Heart left ventricle (tissue), 16 donors: ENCODE measurements around the gene RAB5IF. TPM values are rescaled to one million over a fixed set of nuclear protein-coding genes. Genes with fewer than 3 reads are reported as not detected.

Experiments
- ATAC-seq, 4 donors: fragments of 200-7000 bp; cut with Tn5 transposase; one replicate each; pipeline ENCODE4 v1.9.1; 2020 to 2022; ENCODE audit warnings: moderate library complexity in 4 of 4, mild to moderate bottlenecking in 3 of 4, moderate number of reproducible peaks in 1 of 4
- DNase-seq, 5 donors: peaks; one replicate each; pipeline ENCODE4 v3.0.0-alpha.2; 2020
- H3K27ac ChIP-seq, 12 donors: fragments of 200-600 bp; sonication (generic) in 4 of 12; one replicate each; pipeline versions ENCODE4 v1.5.0 to v1.8.0; 2016 to 2022; ENCODE audit warnings: mild to moderate bottlenecking in 2 of 12
- H3K27me3 ChIP-seq, 9 donors: fragments of 200-600 bp; sonication (generic) in 2 of 9; one replicate each; pipeline versions ENCODE4 v1.5.1 to v1.8.0; 2016 to 2022; ENCODE audit warnings: mild to moderate bottlenecking in 3 of 9
- H3K36me3 ChIP-seq, 9 donors: fragments of 200-600 bp; sonication (generic) in 2 of 9; one replicate each; pipeline versions ENCODE4 v1.5.0 to v1.8.0; 2018 to 2022; ENCODE audit warnings: mild to moderate bottlenecking in 2 of 9
- H3K4me1 ChIP-seq, 12 donors: fragments of 200-600 bp; sonication (generic) in 4 of 12; one replicate each; pipeline versions ENCODE4 v1.5.0 to v1.8.0; 2016 to 2022; ENCODE audit warnings: mild to moderate bottlenecking in 3 of 12
- H3K4me3 ChIP-seq, 12 donors: fragments of 200-600 bp; sonication (generic) in 4 of 12; one replicate each; pipeline versions ENCODE4 v1.5.0 to v1.8.0; 2017 to 2022; ENCODE audit warnings: mild to moderate bottlenecking in 9 of 12, moderate library complexity in 4 of 12
- H3K9me3 ChIP-seq, 12 donors: fragments of 200-600 bp; sonication (generic) in 4 of 12; one replicate each; pipeline versions ENCODE4 v1.5.0 to v1.8.0; 2016 to 2022; ENCODE audit warnings: mild to moderate bottlenecking in 1 of 12
- POLR2A ChIP-seq, 2 donors: fragments of 450-650 bp; IDR thresholded peaks; one replicate each; pipeline ENCODE4 v1.6.1; 2017; ENCODE audit warnings: antibody characterized with exemption in 2 of 2, mild to moderate bottlenecking in 2 of 2, moderate library complexity in 2 of 2
- WGBS, 4 donors: extraction: QIAGEN DNeasy Blood & Tissue Kit in 2 of 4; methylation state at CpG; one replicate each; pipeline versions ENCODE4 v1.1.5 to v1.1.7; 2013 to 2018; 5-methylcytosine and 5-hydroxymethylcytosine counted together
- intact Hi-C, 10 donors: fragments of 100-400 bp; cut with DNase I; formaldehyde crosslinking; loops; one replicate each; pipeline versions ENCODE4 v1.11.1 to v1.14.2; 2022
- polyA plus RNA-seq, 2 donors: library from polyadenylated mRNA; stranded (reverse); fragments of 200-250 nt; gene quantifications; one replicate each; pipeline ENCODE4 v1.2.3, GENCODE V29; 2013
- total RNA-seq, 9 donors: library from RNA; depleted of rRNA in 2 of 9; stranded (reverse); fragments of >200 nt in 2 of 9; fragmentation: NEBNext Ultra II Directional in 3 of 9; extraction: Animal tissue kit (Norgen Biotek cat#: 25700) in 3 of 9; gene quantifications; one replicate each; pipeline versions ENCODE4 v1.1.0 to v1.2.4, GENCODE V29; 2016 to 2023
- TF ChIP-seq, protein P1 (sequence below), 12 donors: fragments of 200-600 bp; sonication (generic) in 4 of 12; IDR thresholded peaks; one replicate each; pipeline versions ENCODE4 v1.5.0 to v1.8.0; 2018 to 2022; ENCODE audit warnings: antibody characterized with exemption in 12 of 12, mild to moderate bottlenecking in 5 of 12
- donor health status: ischemic (EF 13 %, LVEDD 7.1; RV severe dilation, severe dysfunction).
- donor health status: healthy with polysubstance abuse.
- donor health status: DM: no; HTN: yes; CAD: no.
- donor health status: DM: no; HTN: no; CAD: no.
- donor health status: ischemic (EF 25% LVEDD 6.9; RV normal size, moderate dysfunction).
- donor health status: ischemic (EF 25% LVEDD 5.7; RV mildly dilated, moderate dysfunction).
- donor health status: healthy.
- donor health status: DM: yes; HTN: yes; CAD: no.
- donor health status: ischemic (EF 35%, LVEDD 5.7; RV mildly dilated, moderate dysfunction).
- donor health status: nonischemic (EF 11% LVEDD 7.7; RV severe dilation, severe dysfunction).
- donor health status: DM: yes; HTN: yes; CAD: no.
- donor health status: PGD.
- donor health status: ischemic (EF 29% LVEDD 5.4; RV normal size, mild dysfunction).
- donor health status: nonischemic (EF 23%, LVEDD 6.1; RV moderate dilation, normal function).

The RAB5IF gene
- total and polyA plus RNA-seq, 11 donors = 35.5 to 101 (median 63.1) TPM

- Histone ChIP-seq H3K4me1 (peaks cover 0 to 38% (median 25%) of the 10 kb centered on the region in 12 donors), H3K4me3 (peak within 1 kb of the TSS; percentile 63 to 96 (median 82)), H3K36me3 (no peaks in the 10 kb centered on the region), H3K27ac (peak within 1 kb of the TSS; percentile 75 to 93 (median 89)), H3K9me3 (no peaks in the 10 kb centered on the region), H3K27me3 (no peaks in the 10 kb centered on the region)
- intact Hi-C loops = loop anchor here in 1 of 10 donors (5.0 kb wide), 1 partner anchor 34 kb away; the partner anchor contains the start of gene RAB5IF
- TF ChIP-seq, protein P1, sequence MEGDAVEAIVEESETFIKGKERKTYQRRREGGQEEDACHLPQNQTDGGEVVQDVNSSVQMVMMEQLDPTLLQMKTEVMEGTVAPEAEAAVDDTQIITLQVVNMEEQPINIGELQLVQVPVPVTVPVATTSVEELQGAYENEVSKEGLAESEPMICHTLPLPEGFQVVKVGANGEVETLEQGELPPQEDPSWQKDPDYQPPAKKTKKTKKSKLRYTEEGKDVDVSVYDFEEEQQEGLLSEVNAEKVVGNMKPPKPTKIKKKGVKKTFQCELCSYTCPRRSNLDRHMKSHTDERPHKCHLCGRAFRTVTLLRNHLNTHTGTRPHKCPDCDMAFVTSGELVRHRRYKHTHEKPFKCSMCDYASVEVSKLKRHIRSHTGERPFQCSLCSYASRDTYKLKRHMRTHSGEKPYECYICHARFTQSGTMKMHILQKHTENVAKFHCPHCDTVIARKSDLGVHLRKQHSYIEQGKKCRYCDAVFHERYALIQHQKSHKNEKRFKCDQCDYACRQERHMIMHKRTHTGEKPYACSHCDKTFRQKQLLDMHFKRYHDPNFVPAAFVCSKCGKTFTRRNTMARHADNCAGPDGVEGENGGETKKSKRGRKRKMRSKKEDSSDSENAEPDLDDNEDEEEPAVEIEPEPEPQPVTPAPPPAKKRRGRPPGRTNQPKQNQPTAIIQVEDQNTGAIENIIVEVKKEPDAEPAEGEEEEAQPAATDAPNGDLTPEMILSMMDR (IDR thresholded peaks at IDR 0.05) = no peak
- peak in 1 of 2 donors; percentile 41 for TF ChIP-seq POLR2A (IDR thresholded peaks at IDR 0.05)
- ATAC-seq (peak; percentile 79 to 90 (median 88)), DNase-seq (peak; percentile 86 to 91 (median 89))
- WGBS, 4 donors = 1 to 16% (median 2%) methylated on average over 15 to 79 of the region's 80 CpGs
These were observed 32.3 kb upstream of the RAB5IF start, which contains the start of gene TGIF2 for GRCh38 chr20:36573103-36573797. TSS of gene TGIF2 (plus strand) at chr20:36573597. CDS start at chr20:36578775, 5,178 bp downstream.

DNA sequence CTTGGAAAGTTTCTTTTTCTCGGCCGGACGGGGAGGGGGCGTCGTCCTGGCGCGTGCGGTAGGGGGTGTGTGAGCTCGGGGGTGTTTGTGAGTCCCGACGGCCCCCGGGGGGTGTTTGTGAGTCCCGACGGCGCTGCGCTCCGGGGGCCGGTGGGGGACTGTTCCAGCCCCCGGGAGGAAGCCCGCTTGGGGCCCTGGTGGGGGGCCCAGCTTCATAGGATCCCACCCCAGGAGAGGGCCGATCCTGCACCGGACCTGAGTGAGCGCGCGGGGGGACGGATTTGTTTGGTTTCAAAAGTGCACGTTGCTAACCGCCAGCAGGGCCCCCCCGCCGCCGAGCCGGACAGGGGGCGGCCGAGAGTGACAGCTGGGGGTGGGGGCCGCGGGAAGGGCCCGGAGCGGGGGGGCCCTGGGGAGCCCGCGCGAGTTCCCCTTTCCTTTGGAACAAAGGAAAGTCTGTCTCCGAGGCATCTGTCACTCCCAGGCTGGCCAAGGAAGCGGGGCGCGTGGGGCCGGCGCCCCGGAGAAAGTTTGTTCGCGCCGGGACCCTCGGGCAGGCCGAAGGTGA lies 31.7 kb upstream of the RAB5IF start:
- intact Hi-C loops = loop anchor here in 1 of 10 donors (5.0 kb wide), 1 partner anchor 33 kb away; the partner anchor contains the start of gene RAB5IF

GRCh38 chr20:36574366-36575135 lies 31.0 kb upstream of the RAB5IF start:
- ATAC-seq = peak in 3 of 4 donors; percentile 17 to 38 (median 36)
- Histone ChIP-seq H3K27me3 (no peaks in the 10 kb centered on the region), H3K36me3 (peaks cover 0 to 12% (median 8%) of the 10 kb centered on the region in 9 donors), H3K4me1 (peaks cover 0 to 38% (median 25%) of the 10 kb centered on the region in 12 donors), H3K4me3 (peak overlapping the region; percentile 63 to 96 (median 82)), H3K9me3 (no peaks in the 10 kb centered on the region), H3K27ac (peak overlapping the region in 11 of 12 donors; percentile 75 to 93 (median 90))
- DNase-seq = peak; percentile 48 to 69 (median 57)
- WGBS, 4 donors = 0 to 2% (median 1%) methylated on average over 23 to 65 of the region's 69 CpGs
- intact Hi-C loops = loop anchor here in 1 of 10 donors (5.0 kb wide), 1 partner anchor 33 kb away; the partner anchor contains the start of gene RAB5IF
- TF ChIP-seq POLR2A (IDR thresholded peaks at IDR 0.05) = no peak
- TF ChIP-seq, protein P1 (IDR thresholded peaks at IDR 0.05) = no peak

More for the DNA sequence above, 31.7 kb upstream of the RAB5IF start:
- H3K36me3 ChIP-seq = peaks cover 0 to 5% (median 2%) of the 10 kb centered on the region in 9 donors
- H3K9me3 ChIP-seq = no peaks in the 10 kb centered on the region
- WGBS, 4 donors = 0 to 1% (median 1%) methylated on average over 1 to 53 of the region's 53 CpGs
- peak overlapping the region; percentile 63 to 96 (median 82) for H3K4me3 ChIP-seq
- H3K27me3 ChIP-seq = no peaks in the 10 kb centered on the region
- peak in 4 of 5 donors; percentile 33 to 58 (median 48) for DNase-seq
- peak in 3 of 4 donors; percentile 4 to 29 (median 10) for ATAC-seq
- H3K4me1 ChIP-seq = peaks cover 0 to 38% (median 25%) of the 10 kb centered on the region in 12 donors
- H3K27ac ChIP-seq = peak overlapping the region; percentile 75 to 93 (median 89)
- TF ChIP-seq, protein P1 (IDR thresholded peaks at IDR 0.05) = no peak
- TF ChIP-seq POLR2A (IDR thresholded peaks at IDR 0.05) = no peak
